NCI-H510A treated with DMSO at 0.1 percent for 48 hours (cell line): Measurements from ENCODE around the gene RNF208.

Source experiments
- DNase-seq: peaks from one replicate; lab custom pipeline; 2025; lab: John Stamatoyannopoulos, UW

The RNF208 gene

DNA sequence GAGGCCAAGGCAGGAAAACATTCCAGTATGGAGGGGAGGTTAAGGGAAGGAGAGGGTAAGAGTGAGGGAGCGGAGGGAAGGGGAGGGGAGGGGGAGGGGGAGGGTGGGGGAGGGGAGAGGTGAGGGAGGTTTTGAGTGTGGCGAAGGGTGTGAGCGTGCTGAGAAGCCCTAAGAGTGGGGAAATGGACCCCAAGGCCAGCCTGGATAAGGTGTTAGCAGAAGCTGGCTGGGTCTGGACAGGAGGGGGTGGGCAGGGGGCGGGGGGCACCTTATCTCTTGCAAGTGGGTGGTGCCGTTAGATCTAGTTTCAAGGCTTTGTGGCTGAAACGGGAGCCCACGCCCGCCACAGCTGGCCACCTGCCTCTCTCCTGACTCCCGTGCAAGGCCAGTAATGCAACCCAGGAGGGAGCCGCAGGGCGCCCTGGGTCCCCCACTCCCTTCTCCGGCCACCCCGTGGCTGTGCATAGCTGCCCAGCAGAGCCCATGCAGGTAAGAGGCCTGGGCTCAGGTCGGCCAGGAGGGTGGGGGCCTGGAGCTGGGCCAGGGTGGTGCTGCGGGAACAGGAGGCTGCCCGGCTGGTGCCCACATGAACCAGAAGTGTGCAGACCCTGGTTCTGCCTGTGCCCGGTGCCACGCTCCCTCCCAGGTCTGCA is 5.9 kb upstream of the RNF208 start:
- no peak for DNase-seq

DNA sequence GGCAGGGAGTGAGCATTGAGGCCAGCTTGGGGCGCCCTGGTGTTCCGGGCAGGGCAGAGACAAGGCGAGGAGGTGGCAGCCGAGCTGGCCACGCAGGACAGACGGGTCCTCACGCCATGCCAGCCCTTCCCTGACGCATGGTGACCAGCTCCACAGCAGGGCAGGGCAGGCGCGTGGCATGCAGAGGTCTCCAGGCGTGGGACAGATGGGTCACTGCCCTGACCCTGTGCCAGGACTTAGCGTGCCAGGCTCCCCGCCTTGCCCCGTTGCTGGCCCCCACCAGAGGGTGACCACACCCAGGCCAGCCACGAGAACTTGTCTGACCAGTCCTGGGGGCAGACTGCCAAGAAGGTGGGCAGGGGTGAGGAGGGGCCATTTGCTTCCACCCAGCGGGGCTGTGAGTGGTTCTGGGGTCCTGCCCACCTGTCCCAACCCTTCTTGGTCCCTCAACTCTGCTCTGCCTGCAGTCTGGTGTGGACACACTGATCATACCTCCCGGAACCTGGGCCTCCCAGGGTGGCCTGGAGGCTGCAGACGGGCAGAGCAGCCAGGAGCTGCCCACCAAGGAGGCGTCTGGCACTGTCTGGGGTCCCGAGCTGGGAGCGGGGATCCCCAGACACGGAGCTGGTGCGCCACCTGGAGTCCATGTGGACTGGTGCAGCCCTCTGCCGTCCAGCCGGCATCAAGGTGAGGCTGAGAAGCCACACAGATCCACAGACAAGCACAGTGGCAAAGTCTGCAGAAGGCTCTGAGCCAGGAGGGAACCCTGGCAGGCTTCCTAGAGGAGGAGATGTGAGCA is 5.2 kb upstream of the RNF208 start, which contains the start of gene RNF224:
Gene RNF224 (plus strand): TSS at position 449 of the 799 bp plus-strand sequence. CDS start 834 bp downstream, outside the sequence.
- DNase-seq = peak; percentile 59

DNA sequence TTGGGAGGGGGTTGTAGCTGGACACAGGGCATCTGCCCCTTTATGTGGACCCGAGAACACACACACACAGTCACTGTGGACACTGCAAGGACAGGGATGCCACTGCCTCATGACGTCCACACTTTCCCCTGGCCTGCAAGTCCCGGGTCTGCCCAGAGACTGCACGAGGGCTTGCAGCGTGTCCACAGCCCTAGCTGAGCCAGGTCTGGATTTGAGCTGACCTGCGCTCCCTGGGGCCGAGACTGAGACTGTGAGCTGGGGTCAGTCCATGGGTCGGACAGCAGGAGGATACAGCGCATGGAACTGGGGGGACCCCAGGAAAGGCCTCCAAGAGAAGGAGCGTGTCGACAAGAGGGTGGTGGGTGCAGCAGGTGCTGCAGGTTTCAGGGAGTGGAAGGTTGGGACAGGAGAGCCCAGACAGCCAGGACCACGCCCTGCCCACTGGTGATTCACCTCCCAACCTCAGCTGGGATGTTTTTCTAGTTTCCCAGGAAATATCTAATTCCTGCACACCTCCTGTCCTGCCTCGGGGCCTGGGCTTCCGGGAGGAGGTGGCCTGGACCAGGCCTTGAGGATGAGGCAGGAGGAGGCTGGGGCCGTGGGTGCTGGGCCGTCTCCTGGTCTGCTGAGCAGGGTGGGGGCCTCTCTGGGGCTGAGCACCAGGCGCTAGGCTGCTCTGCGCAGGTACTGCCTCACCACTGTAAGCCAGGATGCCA is 4.5 kb upstream of the RNF208 start:
- no peak for DNase-seq

DNA sequence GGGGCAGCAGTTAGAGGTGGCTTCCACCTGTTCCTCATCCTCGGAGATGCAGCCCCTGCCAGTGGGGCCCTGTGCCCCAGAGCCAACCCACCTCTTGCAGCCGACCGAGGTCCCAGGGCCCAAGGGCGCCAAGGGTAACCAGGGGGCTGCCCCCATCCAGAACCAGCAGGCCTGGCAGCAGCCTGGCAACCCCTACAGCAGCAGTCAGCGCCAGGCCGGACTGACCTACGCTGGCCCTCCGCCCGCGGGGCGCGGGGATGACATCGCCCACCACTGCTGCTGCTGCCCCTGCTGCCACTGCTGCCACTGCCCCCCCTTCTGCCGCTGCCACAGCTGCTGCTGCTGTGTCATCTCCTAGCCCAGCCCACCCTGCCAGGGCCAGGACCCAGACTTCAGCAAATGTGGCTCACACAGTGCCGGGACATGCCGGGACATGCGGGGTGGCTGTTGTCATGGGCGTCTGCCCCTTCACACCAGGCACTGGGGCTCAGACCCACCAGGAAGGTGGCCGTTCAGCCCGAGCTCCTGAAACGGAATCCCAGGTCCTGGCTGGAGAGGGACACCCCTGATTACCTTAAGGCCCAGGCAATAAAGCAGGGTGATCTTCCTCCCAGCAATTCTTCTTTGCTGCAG is 3.8 kb upstream of the RNF208 start:
- DNase-seq = no peak

DNA sequence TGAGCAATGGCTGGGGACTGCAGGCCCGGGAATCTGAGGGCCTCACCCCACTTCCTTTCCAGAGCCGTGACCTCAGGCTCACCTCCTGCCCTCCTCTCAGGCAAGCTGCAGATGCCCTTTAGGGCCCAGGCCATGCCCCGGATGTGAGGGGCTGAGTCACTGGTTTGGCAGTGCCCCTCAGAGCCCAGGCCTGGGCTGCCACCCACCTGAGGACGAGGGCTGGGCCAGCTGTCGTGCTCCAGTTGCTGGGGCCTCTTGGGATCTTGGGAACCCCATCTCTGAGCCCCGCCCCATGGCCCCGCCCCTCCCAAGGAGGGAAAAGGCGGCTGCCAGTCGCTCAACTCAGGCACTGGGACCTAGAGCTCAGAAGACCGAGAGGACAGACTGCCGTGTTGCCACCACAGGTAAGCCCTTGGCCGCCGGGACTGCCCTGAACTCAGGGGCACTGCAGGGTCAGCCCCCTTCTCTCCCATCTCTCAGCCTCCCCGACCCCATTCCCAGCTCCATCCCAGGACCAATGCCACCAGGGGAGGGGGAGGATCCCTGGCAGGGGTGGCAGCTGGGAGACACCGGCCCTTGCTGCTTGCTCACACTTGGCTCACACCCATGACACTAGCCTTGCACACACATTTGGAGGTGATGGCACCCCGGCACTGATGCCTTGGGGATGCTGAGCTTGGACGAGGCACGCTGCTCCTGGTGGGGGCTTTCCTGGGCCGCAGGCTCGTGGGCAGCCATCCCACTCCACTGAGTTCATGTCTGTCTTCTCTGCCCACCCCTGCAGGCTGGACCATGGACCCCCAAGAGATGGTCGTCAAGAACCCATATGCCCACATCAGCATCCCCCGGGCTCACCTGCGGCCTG is 3.0 kb upstream of the RNF208 start, which contains the start of gene CYSRT1:
Gene CYSRT1 (plus strand): TSS at position 345 of the 865 bp plus-strand sequence. CDS start 448 bp downstream, at position 793.
- no peak for DNase-seq

DNA sequence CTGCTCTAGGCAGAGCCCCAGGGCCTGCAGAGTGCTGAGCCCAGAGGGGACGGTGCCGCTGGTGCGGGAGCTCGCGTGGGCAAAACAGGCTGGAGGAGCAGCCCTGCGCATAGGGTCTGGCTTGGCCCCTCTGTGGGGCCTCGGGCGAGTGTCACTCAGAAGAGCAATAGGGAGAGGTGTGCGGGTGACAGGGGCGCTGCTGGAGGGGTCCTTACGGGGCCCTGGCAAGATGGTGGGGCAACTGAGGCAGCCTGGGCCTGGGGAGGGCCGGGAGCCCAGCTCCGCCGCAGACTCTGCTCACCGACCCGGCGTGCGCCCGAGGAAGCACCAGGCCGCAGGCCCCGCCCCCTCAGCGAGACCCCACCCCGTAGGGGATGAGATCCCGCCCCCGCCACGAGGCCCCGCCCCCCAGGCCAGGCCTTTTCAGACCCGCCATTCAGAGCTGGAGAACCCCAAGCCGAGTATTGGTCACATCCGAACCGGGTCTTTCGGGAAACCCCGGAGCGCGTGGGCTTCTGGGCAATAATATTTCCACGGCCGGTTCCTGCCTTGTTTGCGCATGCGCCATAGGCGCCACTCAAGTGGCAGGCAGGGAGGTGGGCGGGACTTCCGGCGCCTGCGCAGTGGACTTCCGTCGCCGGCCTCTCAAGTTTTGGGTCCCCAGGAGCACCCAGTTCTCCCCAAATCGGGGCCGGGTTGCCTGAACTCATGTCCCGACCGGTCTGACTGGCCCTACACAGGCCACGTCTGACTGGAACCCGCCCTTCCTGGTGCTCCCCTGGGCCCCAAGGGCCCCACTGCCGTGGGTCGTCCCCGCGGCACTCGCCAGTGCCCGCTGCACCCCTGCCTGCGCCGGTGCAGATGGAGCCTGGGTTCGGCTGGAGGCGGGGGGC is 1.3 kb upstream of the RNF208 start:
- peak; percentile 87 for DNase-seq

DNA sequence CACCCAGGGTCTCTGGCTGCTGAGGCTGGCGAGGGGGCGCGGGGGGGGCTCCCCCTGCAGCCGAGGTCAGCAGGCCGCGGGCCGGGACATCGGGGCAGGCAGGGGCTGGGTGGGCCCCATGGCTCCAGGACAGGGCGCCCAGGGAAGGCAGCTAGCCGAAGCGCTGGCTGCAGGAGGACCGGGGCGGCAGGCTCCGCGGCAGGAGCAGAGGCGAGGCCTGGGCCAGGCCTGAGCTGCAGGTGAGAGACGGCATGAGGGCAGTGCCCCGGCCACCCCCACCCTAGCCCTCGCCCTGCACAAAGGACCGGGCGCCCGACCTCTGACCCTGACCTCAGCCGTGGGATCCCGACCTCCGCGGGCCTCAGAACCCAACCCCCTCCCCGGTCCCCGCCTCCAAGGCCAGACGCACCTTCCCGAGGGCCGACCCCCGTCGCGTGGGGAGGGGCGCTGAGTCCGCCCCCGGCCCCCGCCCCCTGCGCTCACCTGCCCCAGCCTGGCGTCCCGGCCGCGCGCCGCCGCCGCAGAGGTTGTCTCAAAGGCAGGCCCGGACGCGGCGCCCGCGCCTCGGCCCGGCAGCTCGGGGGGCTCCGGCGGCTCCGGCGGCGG is 431 bp downstream of the RNF208 start:
- DNase-seq = no peak

DNA sequence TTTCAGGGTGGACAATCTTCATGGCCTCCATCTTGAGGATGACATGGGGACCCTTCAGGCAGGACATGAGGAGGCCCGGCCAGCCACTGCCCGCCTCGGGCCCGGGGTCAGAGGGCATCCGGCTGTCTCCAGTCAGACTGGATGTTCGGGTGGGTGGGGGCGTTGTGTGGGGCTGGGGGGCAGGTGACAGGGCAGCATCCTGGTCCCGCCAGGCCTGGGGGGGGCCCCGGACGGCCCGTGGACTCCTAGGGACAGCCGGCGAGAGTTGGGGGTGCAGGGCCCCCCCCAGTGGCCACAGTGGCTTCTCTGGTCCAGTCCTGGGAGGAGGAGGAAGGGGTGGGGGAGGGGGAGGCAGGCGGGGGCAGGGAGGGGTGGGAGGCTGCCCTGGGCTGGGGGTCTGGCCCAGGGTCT is 940 bp downstream of the RNF208 start:
- DNase-seq = no peak

DNA sequence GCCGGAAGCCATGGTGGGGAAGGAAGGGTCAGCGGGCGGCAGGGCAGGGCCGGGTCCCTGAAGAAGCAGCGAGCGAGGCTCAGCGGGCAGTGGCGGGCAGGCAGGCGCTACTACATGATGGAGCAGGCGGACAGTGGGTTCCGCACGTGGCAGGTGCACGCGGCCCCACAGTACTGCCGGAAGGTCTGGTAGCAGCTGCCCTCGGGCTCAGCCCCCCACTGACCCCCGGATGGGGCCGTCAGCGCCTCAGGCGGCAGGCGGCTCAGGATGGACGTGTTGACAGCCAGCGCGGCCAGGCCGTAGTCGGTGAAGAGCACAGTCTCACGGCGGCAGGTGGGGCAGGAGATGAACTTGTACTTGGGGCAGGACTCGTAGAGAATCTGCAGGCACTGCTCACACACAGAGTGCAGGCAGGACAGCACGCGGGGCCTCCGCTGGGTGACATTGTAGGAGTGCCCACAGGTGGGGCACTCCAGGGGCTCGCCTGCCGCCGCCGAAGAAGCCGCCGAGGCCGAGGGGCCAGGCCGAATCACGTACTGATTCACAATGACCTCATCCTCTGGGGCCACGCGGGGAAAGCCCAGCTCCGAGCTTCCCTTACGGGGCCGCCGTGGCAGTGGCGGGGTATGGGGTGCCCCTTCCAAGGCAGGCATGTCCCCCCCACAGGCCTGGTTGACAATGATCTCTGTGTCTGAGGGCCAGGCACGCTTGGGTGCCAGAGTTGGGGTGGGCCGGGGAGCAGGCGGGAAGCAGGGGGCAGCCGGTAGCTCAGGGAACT is 1.5 kb downstream of the RNF208 start:
- no peak for DNase-seq

DNA sequence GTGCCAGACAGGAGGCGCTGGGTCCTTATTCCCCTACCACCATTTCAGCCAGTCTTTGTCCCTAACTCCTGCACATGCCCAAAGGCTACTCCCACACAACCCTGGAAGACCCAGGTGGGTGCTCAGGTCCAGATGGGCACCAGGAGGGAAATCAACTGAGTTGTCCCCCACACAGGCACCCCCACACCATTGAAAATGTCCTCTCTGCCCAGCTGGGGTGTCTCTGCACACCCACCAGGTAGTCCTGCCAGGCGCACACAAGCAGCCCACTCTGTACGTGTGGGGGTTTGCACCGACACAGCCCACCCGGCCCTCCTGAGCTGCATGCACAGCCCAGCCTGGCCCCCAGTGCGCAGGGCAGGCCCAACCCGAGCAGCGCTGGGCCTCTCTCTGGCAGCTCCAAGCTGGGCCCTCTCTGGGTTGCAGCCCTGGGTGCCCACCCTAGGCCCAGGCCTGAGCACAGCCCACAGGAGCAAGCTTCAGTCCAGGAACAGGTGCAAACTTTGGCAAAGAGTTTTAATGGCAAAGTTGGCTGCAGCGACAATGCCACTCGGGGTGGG is 2.2 kb downstream of the RNF208 start:
- no peak for DNase-seq

DNA sequence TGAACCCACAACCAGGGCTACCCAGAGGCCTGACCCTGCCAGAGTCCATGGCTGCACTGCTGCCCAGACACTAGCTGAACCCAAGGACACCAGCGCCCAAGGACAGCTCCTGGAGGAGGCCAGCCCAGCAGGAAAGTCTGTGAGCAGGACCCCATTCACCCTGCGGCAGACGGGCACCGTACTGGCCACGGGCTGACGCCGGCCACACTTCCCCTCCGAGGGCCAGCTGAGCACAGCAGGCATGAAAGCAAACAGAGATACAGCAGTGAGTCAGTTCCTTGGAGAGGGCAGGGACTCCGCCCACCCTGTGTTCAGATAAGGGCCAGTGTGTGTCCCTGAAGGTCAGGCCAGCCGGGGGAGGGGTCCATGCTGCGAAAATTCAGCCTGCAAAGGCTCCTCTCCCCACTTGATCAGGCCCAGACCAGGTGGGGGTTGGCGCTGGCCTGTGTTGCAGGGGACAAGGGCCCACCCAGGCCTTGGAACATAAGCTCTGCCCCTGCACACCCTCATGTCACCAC is 3.2 kb downstream of the RNF208 start:
- DNase-seq = no peak

DNA sequence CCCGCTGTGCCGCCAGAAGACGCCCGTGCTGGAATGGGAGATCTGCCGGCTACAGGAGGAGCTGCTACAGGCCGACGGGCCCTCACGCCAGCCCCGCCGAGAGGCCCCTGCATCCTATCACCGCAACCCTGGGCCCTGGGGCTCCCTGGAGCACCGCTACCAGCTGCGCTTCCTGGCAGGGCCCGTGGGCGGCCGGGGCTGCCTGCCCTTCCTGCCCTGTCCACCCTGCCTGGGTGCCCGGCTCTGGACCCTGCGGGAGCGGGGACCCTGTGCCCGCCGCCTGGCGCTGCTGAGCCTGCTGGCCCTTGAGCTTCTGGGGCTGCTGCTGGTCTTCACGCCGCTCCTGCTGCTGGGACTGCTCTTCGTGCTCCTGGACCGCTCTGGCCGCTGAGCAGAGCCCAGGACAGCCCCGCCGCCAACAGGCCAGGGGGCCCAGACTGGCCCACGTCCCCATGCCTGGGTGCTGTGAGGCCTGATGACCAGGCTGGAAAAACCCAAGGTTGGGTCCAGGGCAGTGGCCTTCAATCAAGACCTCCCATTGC is 3.8 kb downstream of the RNF208 start:
- no peak for DNase-seq

DNA sequence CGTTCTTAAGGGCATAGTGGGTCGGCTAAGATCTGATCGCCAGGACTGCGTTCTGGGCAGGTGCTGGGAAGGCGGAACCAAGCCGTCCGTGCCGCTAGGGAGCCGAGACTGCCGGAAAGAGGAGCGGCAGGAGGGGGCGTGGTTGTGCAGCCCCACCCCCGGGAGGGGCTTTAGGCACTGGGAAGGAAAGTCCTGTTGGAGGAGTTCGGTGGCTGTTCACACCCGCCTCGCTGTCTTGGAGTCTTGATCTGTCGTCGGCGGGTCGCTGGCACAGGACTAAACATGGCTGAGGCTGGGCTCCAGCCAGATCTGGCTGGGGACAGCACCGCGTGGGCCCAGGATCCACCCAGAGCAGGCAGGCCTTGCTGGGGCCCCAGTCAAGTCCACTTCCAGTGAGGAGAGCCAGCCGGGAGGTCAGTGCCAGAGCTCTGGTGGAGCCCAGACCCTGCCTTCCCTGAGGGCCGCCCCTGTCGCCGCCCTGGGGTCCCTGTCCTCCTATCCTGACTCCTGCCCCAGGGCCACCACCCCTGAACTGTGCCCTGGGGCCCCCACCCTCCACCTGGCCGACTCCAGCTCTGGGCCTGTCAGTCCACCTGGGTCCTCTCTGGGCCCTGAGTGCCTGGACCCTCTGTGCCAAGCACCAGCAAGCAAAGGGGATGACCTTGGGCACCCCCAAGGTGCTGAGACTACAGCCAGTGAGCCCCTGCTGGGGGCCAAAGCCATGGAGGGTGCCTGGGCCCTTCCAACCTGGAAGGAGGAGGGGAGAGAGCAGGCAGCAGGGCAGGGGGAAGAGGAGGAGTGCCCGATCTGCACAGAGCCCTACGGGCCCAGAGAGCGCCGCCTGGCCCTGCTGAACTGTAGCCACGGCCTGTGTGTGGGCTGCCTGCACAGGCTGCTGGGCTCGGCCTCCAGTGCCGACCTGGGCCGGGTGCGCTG is 4.5 kb downstream of the RNF208 start:
- peak; percentile 92 for DNase-seq

DNA sequence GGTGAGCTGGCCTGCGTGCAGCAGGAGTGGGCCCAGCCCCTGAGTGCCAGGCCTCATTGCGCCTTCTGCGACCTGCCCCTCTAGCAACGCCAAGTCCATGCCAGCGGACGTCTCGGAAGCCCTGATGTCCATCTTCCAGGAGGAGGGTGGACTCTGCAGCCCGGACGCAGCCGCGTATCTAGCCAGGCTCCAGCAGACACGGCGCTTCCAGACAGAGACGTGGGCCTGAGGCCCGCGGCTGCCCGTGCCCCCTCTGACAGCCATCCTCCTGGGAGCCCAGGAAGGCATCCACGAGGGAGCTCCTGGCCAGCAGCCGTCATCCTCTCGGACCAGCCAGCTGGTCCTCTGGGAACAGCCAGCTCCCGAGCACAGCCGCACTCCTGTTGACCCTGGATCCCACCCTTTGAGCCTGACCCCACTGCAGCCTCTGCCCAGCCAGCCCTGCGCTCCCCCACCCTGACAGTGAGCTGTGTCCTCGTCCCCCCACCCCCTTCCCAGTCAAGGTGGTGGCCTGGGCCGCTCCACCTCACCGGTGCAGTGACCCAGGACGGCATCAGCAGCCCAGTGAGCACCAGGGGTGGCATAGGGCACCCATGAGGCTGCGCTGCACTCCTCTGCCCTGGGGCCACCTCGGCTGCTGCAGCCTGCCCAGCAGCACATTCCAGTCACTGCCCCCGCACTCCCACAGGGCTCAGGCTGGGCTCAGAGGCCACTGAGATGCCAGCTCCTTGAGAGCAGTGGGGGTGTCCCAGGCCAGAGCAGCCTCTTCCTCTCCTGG is 5.7 kb downstream of the RNF208 start:
- no peak for DNase-seq

DNA sequence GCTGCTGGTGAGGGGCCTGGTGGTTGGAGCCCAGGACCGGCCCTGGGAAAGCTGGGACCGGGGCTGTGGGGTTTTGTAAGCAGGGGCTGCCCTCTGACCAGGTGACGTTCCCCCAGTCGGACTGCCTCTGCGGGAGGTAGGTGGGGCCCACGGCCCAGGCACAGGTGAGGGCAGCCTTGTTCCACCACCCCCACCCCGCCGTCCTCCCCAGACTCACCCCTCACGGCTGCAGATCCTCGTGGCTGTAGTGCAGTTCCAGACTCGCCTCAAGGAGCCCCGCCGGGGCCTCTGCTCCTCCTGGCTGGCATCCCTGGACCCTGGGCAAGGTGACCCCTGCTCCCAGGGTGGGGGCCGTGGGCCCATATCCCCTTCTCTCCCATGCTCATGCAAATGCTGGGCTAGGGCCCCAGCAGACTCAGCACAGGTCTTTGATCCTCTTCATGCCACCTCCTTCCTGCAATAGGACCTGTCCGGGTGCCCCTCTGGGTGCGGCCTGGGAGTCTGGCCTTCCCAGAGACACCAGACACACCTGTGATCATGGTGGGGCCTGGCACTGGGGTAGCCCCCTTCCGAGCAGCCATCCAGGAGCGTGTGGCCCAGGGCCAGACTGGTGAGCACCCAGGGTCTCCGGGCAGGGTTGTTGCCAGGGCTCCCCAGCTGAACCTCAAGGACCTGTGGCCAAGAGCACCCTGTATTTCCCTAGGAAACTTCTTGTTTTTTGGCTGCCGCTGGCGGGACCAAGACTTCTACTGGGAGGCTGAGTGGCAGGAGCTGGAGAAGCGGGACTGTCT is 6.6 kb downstream of the RNF208 start:
- DNase-seq = no peak
